Liver (tissue), 3 donors: ENCODE data around the gene NHSL2.

Source experiments
- CTCF ChIP-seq: fragments of 150-350 bp; IDR thresholded peaks from 2 replicates; pipeline ENCODE4 v1.5.1; 2017; ENCODE audit warnings: improper control_type of control experiment, low read depth, low read length; ENCODE audit not compliant: missing input control
- FOXA1 ChIP-seq: IDR thresholded peaks from 2 replicates; pipeline ENCODE4 v1.6.1; 2016; ENCODE audit warnings: antibody characterized with exemption
- FOXA2 ChIP-seq: IDR thresholded peaks from 2 replicates; pipeline ENCODE4 v1.6.1; 2016; ENCODE audit warnings: antibody characterized with exemption
- GABPA ChIP-seq, 2 donors: IDR thresholded peaks in 1 of 2; conservative IDR thresholded peaks in 1 of 2; 2 replicates each; pipeline ENCODE4 v1.6.1; 2016; ENCODE audit warnings: antibody characterized with exemption in 2 of 2, mild to moderate bottlenecking in 1 of 2, moderate library complexity in 1 of 2
- RAD21 ChIP-seq, 2 donors: IDR thresholded peaks; 2 replicates each; pipeline ENCODE4 v1.6.1; 2016; ENCODE audit warnings: antibody characterized with exemption in 2 of 2, mild to moderate bottlenecking in 2 of 2
- REST ChIP-seq: IDR thresholded peaks from 2 replicates; pipeline ENCODE4 v1.6.1; 2016; ENCODE audit warnings: antibody characterized with exemption, mild to moderate bottlenecking
- SP1 ChIP-seq: IDR thresholded peaks from 2 replicates; pipeline ENCODE4 v1.6.1; 2018; ENCODE audit warnings: antibody characterized with exemption, mild to moderate bottlenecking
- YY1 ChIP-seq: IDR thresholded peaks from 2 replicates; pipeline ENCODE4 v1.6.1; 2016; ENCODE audit warnings: antibody characterized with exemption, mild to moderate bottlenecking
- TF ChIP-seq, protein P1 (sequence below): IDR thresholded peaks from 2 replicates; pipeline ENCODE4 v1.6.1; 2016; ENCODE audit warnings: antibody characterized with exemption
- TF ChIP-seq, protein P2 (sequence below): IDR thresholded peaks from 2 replicates; pipeline ENCODE4 v1.6.1; 2016; ENCODE audit warnings: antibody characterized with exemption
- donor health status: healthy.
- donor health status: healthy.

- no peak for TF ChIP-seq CTCF
- no peak for TF ChIP-seq GABPA (IDR thresholded peaks at IDR 0.05 in 1 of 2, conservative IDR thresholded peaks at IDR 0.05 in 1 of 2)
- TF ChIP-seq RAD21 (IDR thresholded peaks at IDR 0.05): no peak
- no peak for TF ChIP-seq FOXA1
- TF ChIP-seq, protein P1, sequence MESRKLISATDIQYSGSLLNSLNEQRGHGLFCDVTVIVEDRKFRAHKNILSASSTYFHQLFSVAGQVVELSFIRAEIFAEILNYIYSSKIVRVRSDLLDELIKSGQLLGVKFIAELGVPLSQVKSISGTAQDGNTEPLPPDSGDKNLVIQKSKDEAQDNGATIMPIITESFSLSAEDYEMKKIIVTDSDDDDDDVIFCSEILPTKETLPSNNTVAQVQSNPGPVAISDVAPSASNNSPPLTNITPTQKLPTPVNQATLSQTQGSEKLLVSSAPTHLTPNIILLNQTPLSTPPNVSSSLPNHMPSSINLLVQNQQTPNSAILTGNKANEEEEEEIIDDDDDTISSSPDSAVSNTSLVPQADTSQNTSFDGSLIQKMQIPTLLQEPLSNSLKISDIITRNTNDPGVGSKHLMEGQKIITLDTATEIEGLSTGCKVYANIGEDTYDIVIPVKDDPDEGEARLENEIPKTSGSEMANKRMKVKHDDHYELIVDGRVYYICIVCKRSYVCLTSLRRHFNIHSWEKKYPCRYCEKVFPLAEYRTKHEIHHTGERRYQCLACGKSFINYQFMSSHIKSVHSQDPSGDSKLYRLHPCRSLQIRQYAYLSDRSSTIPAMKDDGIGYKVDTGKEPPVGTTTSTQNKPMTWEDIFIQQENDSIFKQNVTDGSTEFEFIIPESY: no peak
- TF ChIP-seq YY1: no peak
- no peak for TF ChIP-seq REST
- TF ChIP-seq, protein P2, sequence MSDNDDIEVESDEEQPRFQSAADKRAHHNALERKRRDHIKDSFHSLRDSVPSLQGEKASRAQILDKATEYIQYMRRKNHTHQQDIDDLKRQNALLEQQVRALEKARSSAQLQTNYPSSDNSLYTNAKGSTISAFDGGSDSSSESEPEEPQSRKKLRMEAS: no peak
- no peak for TF ChIP-seq SP1
- no peak for TF ChIP-seq FOXA2
Measured at GRCh38 chrX:71871367-71871766, 39.3 kb upstream of the NHSL2 start.
